HL-60/S4 treated with retinoic acid at 250 ng/mL for 4 days and 3 days (cell line): ENCODE results near the gene C5orf22.
"Not testable (repeated sequence)": the region's sequence is repeated elsewhere in the genome, so short reads cannot be mapped to it uniquely, and the experiment has no call there.

Experiments
- in situ Hi-C: fragments of 300-500 bp; cut with MboI; formaldehyde crosslinking; loops from 2 replicates; pipeline ENCODE4 v1.7.0; 2022; ENCODE audit warnings: low sequenced_read_pairs

Gene C5orf22

GRCh38 chr5:31531888-31532547 lies at the start of gene C5orf22, which contains the start of gene DROSHA:
C5orf22 (plus strand) TSS chr5:31532301; CDS start chr5:31532393, 92 bp downstream.
DROSHA (minus strand) TSS chr5:31532093; CDS start chr5:31529059, 3,034 bp downstream.
- in situ Hi-C loops: no loop called here

GRCh38 chr5:31485376-31486207 lies 46.5 kb upstream of the C5orf22 start:
- in situ Hi-C loops: no loop called here

DNA sequence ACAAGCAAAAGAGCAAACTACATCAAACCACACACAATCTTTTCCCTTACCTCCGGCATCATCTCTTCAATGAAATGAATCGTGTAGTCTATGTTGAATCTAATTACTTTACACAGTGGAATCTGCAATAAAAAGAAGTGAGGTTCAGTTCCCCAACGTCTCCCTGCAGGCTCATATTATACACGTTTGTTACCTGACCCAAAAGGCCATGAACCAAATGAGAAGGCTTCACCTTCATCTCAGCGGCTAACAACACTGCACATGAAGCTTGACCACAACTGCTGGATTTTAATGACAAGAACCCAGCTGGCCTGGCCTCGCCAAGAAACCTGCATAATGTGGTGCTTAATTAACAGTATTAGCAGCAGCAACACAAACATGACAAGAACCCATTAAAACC lies 45.7 kb upstream of the C5orf22 start:
- in situ Hi-C loops: no loop called here

DNA sequence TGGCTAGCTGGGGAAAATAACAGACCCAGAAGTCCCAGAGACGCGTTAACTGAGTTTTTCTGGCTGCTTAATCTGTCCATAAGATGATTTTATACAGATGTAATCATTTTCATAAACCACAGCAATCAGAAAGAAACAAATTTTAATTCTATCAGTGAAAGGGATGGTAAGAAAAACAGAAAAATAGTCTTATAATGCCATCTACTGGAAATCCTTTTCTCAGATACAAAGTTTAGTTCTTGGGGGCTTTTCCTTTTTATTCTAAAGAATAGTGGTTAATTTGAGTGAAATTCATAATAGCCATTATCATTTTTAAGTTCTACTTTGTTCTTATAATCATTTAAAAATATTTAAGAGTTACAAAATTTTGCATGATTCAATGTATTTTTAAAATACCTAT lies 44.6 kb upstream of the C5orf22 start:
- in situ Hi-C loops: no loop called here

DNA sequence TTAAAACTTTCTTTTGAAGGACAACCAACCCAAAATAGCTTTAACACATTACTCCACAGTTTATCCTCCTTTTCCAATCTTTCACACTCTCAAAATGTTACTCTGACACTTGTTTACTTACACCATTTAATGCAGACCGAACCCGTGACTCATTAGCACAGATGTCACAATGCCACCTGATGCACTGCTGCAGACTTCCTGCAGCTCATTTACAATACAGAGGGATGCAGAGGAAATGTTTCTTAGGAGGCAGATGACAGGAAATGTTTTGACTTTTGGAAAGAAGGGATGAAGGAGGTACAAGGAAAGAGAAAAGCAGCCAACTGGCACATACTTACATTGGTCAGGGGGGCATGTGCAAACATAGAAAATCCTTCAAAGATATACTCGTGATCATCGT lies 39.2 kb upstream of the C5orf22 start:
- in situ Hi-C loops: no loop called here

DNA sequence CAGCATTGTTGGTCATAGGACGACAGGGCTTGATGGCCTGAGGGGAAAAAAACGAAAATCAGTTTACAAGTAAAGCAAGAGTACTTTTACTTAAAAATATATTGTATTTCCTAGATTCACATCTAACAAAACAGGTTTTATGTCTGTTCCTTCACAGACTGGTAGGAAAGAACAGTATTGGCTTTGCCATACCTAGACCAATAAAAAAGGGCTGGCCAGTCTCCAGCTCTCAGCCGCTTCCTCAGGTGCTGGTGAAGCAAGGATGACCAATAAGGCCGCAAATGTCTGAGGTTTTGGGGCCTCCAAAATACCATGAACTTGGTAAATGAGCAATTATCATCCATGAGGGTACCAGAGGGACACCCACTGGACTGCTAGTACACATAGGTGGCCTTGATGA lies 36.8 kb upstream of the C5orf22 start:
- in situ Hi-C loops: no loop called here

- in situ Hi-C loops: no loop called here
Measured at GRCh38 chr5:31496301-31496700, 35.8 kb upstream of the C5orf22 start.

- in situ Hi-C loops: no loop called here
Measured at GRCh38 chr5:31496891-31497290, 35.2 kb upstream of the C5orf22 start.

DNA sequence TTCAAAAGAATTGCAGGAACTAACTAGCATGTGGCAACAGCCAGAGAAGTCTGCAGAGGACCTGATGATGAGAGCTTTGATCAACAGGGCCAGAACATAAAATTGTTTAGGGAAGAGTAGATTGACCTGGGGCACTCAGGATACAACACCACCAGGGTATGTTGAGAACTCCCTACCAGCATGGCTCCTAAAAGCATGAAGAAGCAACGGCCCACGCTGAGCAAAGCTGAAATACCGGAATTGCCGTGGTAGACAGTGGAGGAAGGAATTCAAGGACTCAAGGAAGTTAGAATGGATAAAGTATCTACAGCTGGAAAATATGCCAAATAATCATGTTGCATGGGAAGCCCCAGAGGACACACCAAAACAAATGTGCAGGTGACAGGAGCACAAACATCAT lies 31.8 kb upstream of the C5orf22 start:
- in situ Hi-C loops: no loop called here

- in situ Hi-C loops: no loop called here
Measured at GRCh38 chr5:31502506-31502905, 29.6 kb upstream of the C5orf22 start.

- in situ Hi-C loops: no loop called here
Measured at GRCh38 chr5:31504529-31504928, 27.6 kb upstream of the C5orf22 start.

- in situ Hi-C loops: no loop called here
Measured at GRCh38 chr5:31511305-31511704, 20.8 kb upstream of the C5orf22 start.

DNA sequence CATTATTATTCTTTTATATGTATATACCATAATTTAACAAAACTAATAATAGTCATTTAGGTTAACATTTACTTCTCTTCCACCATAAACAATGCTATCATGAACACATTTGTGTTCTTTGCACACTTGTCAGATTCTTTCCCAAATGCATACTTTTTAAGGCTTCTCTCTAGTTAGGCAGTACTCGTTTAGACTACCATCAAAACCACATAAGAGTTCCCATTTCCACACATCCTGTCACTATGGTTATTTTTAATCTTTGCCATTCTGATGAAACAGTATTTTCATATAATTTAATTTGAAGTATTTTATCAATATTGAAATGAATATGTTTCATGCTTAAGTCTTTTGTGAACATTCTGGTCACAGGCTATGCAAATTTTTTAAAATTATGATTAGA lies 15.3 kb upstream of the C5orf22 start:
- in situ Hi-C loops: no loop called here

- in situ Hi-C loops: no loop called here
Measured at GRCh38 chr5:31523041-31523440, 9.1 kb upstream of the C5orf22 start.

DNA sequence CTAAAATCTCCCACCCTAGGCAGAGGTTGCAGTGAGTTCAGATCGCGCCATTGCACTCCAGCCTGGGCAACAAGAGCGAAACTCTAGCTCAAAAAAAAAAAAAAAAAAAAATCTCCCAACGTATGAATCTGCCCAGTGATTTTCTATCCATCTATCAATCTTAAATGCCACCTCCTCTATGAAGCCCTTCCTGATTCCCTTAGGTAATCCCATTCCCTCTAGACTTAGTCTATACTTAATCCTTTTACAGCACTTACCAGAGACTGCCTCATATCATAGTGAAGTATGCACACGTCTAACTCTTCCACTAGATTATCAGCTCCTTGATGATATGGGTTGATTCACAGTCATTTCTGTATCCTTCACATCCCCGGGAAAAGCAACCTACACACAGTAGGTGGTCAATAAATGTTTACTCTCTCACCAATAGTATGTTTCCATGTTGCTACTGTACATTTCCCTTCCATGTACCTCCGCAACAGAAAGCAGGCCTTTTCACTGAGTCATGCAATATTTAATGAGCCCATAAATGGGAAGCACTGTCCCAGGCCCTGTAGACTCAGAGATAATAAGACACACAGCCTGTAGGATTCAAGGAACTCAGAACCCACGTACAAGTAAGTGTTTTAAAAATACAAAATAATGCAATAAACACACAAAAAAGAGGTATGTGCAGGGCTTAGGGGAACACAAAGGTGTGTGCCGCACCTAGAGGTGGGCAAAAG lies 1.4 kb upstream of the C5orf22 start:
- in situ Hi-C loops: no loop called here

DNA sequence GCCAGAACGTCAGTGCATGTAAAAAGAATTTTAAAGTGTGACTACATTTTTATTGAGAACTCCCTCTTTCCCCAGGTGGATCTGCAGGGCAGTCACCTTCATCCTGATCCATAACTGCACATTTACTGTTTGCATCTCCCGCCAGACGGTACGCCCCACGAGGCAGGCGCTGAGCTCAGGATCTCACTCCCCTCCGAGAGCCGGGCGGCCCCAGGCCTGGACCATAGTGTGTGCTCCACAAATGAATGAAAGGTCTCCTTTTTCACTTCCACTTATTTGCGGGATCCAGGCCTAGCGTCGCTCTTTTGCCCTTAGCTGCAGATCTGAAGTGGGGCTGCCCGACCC lies 586 bp upstream of the C5orf22 start:
- in situ Hi-C loops: no loop called here

GRCh38 chr5:31534527-31535046 lies 2.5 kb downstream of the C5orf22 start:
- in situ Hi-C loops: no loop called here

DNA sequence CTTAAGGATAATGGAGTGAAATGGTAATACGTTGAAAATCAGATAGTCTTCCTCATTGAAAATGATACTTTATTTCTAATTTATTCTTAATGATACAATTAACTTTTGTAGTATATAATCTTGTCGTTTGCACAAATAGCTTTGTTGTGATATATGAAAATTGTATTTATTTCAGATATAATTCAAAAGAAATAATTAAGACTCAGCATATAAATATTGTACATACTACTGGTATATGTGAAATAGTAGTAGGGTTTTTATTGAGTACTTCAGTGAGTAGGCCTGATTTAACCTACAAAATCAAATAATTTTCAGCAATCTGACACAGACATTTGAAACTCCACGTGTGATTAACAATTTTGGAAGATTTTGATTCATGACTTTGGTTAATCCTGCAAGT lies 4.8 kb downstream of the C5orf22 start:
- in situ Hi-C loops: no loop called here

DNA sequence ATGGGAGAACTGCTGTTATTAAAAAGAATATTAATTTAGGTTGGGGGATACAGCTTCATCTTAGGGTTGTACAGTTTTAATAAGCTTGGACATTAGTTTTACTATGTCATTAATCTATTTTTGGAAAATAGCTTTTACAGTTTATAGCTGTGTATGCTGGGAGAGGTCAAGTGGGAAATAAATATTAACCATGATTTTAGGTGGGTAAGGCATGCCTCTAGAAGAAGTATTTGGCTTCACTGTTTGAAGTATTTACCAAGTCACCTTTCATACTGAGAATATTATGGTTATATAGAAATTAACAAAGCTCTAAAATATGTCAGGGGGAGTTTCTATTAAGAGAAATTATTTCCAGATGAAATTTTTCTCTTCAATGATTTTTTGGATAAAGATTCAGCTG lies 5.2 kb downstream of the C5orf22 start:
- in situ Hi-C loops: no loop called here

- in situ Hi-C loops: no loop called here
Measured at GRCh38 chr5:31537851-31538250, 5.8 kb downstream of the C5orf22 start.

- in situ Hi-C loops: not testable (repeated sequence)
Measured at GRCh38 chr5:31549114-31549513, 17.0 kb downstream of the C5orf22 start.

DNA sequence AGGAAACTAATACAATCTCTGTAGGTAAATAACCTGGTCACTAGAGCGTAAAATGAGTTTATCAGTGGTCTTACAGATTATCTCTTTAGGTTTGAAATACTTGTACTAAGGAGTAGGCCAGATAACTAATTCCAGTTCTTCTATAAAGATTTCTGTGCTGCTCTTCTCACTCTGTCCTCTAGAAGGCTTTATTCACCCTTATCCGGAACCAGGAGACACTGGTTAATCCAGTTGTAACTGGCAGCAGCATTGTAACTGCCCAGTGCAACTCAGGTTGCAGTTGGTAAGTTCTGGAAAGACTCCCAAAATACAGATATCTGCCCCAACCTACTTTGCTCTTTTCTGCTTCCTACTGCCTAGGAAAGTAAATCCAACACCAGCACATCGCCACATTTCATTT lies 19.8 kb downstream of the C5orf22 start:
- in situ Hi-C loops: no loop called here
